Kidney epithelial cell (primary cell): Measurements from ENCODE around the gene KRTAP10-8. TPM values are rescaled to one million over a fixed set of nuclear protein-coding genes. Genes with fewer than 3 reads are reported as not detected.

Experiments
- DNase-seq: peaks from one replicate; pipeline ENCODE4 v3.0.0-alpha.2; 2010; ENCODE audit warnings: low read depth
- H3K27me3 ChIP-seq: 2 replicates; pipeline ENCODE4 v1.6.0; 2011; ENCODE audit warnings: low read length; ENCODE audit not compliant: control insufficient read depth, insufficient read depth
- H3K36me3 ChIP-seq: 2 replicates; pipeline ENCODE4 v1.5.1; 2011; ENCODE audit warnings: low read length; ENCODE audit not compliant: control insufficient read depth, insufficient read depth
- H3K4me3 ChIP-seq: 2 replicates; pipeline ENCODE4 v1.5.1; 2011; ENCODE audit warnings: low read depth, mild to moderate bottlenecking, control low read depth, low read length
- total RNA-seq: library from RNA; depleted of rRNA; stranded (reverse); fragments of >200 nt; gene quantifications from 2 replicates; pipeline ENCODE4 v1.2.3, GENCODE V29; 2015
- TF ChIP-seq, protein P1 (sequence below): IDR thresholded peaks from 2 replicates; pipeline ENCODE4 v1.5.1; 2011; ENCODE audit warnings: mild to moderate bottlenecking, moderate library complexity, low read length, control low read depth, inconsistent platforms; ENCODE audit not compliant: insufficient read depth, poor library complexity, severe bottlenecking

KRTAP10-8 gene
- total RNA-seq, 1 donor from 2014 or later = not detected

DNA sequence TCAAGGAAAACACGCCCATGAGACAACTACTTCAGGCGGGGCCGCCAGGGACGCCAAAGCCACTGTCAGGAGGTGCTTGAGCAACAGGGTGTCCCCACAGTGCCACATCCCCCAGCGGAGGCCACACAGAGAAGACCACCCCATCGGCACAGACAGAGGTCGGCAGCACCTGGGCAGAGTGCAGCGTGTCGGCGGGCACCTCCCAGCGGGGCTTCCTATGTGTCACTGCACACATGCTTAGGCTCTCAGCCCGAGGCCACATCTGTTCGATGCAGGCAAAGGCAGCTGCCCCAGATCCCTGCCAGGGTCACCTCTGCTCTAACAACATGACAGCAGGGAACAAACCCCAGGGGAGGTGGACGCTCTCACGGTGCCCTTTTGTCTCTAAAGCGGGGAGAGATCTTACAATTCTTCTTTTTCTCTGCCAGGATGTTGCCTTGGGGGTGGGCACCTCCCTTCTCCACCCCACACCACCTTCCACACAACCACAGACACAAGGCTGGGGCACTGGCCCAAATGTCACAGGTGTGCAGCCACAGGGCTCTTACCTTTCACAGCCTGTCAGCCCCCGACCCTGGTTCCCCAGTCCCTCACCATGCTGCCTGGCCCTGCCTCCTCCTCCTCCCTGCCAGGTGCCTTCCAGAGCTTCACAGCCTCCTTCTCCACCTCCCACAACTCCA is 4.2 kb downstream of the KRTAP10-8 start:
- Histone ChIP-seq H3K4me3 (no peak overlapping the region), H3K36me3 (no peaks in the 10 kb centered on the region), H3K27me3 (peaks cover 6% of the 10 kb centered on the region)
- no peak for DNase-seq
- TF ChIP-seq, protein P1, sequence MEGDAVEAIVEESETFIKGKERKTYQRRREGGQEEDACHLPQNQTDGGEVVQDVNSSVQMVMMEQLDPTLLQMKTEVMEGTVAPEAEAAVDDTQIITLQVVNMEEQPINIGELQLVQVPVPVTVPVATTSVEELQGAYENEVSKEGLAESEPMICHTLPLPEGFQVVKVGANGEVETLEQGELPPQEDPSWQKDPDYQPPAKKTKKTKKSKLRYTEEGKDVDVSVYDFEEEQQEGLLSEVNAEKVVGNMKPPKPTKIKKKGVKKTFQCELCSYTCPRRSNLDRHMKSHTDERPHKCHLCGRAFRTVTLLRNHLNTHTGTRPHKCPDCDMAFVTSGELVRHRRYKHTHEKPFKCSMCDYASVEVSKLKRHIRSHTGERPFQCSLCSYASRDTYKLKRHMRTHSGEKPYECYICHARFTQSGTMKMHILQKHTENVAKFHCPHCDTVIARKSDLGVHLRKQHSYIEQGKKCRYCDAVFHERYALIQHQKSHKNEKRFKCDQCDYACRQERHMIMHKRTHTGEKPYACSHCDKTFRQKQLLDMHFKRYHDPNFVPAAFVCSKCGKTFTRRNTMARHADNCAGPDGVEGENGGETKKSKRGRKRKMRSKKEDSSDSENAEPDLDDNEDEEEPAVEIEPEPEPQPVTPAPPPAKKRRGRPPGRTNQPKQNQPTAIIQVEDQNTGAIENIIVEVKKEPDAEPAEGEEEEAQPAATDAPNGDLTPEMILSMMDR = no peak

- TF ChIP-seq, protein P1 = no peak
- H3K36me3 ChIP-seq = no peaks in the 10 kb centered on the region
- no peak overlapping the region for H3K4me3 ChIP-seq
- peaks cover 6% of the 10 kb centered on the region for H3K27me3 ChIP-seq
- no peak for DNase-seq
Observed at GRCh38 chr21:44616591-44616926, 4.7 kb downstream of the KRTAP10-8 start.

GRCh38 chr21:44617071-44617501 is 5.2 kb downstream of the KRTAP10-8 start:
- H3K36me3 ChIP-seq = no peaks in the 10 kb centered on the region
- no peak for DNase-seq
- no peak overlapping the region for H3K4me3 ChIP-seq
- H3K27me3 ChIP-seq = peaks cover 6% of the 10 kb centered on the region
- TF ChIP-seq, protein P1 = no peak

- H3K36me3 ChIP-seq = no peaks in the 10 kb centered on the region
- H3K4me3 ChIP-seq = no peak overlapping the region
- peaks cover 6% of the 10 kb centered on the region for H3K27me3 ChIP-seq
- TF ChIP-seq, protein P1 = no peak
- DNase-seq = no peak
Observed at GRCh38 chr21:44618504-44618903, 6.6 kb downstream of the KRTAP10-8 start.

GRCh38 chr21:44618909-44619308 is 7.0 kb downstream of the KRTAP10-8 start:
- no peak for DNase-seq
- Histone ChIP-seq H3K36me3 (no peaks in the 10 kb centered on the region), H3K4me3 (no peak overlapping the region), H3K27me3 (peaks cover 6% of the 10 kb centered on the region)
- TF ChIP-seq, protein P1 = no peak

DNA sequence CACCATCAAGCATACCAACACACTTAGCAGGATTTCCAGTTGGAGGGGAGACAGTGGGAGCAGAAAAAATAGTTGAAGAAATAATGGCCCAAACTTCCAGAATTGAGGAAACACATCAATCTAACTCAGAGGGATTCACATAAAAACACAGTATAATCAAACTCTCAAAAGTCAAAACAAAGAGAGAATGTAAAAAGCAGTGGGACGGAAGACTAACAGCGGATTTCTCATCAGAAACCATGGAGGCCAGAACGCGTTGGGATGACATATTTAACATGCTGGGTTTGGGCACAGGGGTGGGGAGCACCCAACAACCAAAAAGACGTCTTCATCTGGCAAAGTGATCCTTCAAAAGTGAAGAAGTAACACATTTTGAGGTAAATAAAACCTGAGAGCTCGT is 8.0 kb downstream of the KRTAP10-8 start:
- H3K4me3 ChIP-seq = no peak overlapping the region
- no peaks in the 10 kb centered on the region for H3K36me3 ChIP-seq
- TF ChIP-seq, protein P1 = no peak
- DNase-seq = no peak
- H3K27me3 ChIP-seq = peaks cover 6% of the 10 kb centered on the region
